GM18519 (cell line): ENCODE results near the gene LRRC56.
A peak's percentile ranks its signal among the peaks of the same experiment; 100 is the strongest.

Source experiments
- ATAC-seq: cut with Tn5 transposase; IDR thresholded peaks from one replicate; pipeline ENCODE4 v1.9.1; 2021; ENCODE audit warnings: mild to moderate bottlenecking, moderate library complexity; ENCODE audit not compliant: unreplicated experiment, low FRiP score

LRRC56 gene

GRCh38 chr11:536841-537621, at the start of gene LRRC56:
TSS of gene LRRC56 (plus strand) at chr11:537527. CDS start at chr11:540685, 3,158 bp downstream.
- ATAC-seq, result peak; percentile 35

- no peak for ATAC-seq
Measured at GRCh38 chr11:487571-488021, 49.7 kb upstream of the LRRC56 start.

GRCh38 chr11:488062-488461, 49.3 kb upstream of the LRRC56 start:
- ATAC-seq, result no peak

- ATAC-seq, result no peak
Measured at GRCh38 chr11:488579-488978, 48.7 kb upstream of the LRRC56 start.

GRCh38 chr11:488992-489391, 48.3 kb upstream of the LRRC56 start:
- no peak for ATAC-seq

GRCh38 chr11:489610-490185, 47.6 kb upstream of the LRRC56 start:
- ATAC-seq, result no peak

- no peak for ATAC-seq
Measured at GRCh38 chr11:490186-490929, 47.0 kb upstream of the LRRC56 start.

- ATAC-seq, result no peak
Measured at GRCh38 chr11:490930-491260, 46.4 kb upstream of the LRRC56 start.

- no peak for ATAC-seq
Measured at GRCh38 chr11:491358-491757, 46.0 kb upstream of the LRRC56 start.

- no peak for ATAC-seq
Measured at GRCh38 chr11:492427-493226, 44.7 kb upstream of the LRRC56 start.

- no peak for ATAC-seq
Measured at GRCh38 chr11:494761-495536, 42.4 kb upstream of the LRRC56 start.

- no peak for ATAC-seq
Measured at GRCh38 chr11:495537-495931, 41.8 kb upstream of the LRRC56 start.

- no peak for ATAC-seq
Measured at GRCh38 chr11:496834-497564, 40.3 kb upstream of the LRRC56 start.

- no peak for ATAC-seq
Measured at GRCh38 chr11:497565-498296, 39.6 kb upstream of the LRRC56 start.

- no peak for ATAC-seq
Measured at GRCh38 chr11:498297-499181, 38.8 kb upstream of the LRRC56 start.

GRCh38 chr11:499201-500076, 37.9 kb upstream of the LRRC56 start:
- ATAC-seq, result no peak
